WERI-Rb-1 (cell line): ENCODE results near the gene ROBO1.

Experiments used
- DNase-seq: peaks from one replicate; pipeline ENCODE4 v3.0.0-alpha.2; 2020
- H3K27ac ChIP-seq: fragments of 250-450 bp; sonication (Bioruptor Pico); 2 replicates; pipeline ENCODE4 v1.5.1; 2020; ENCODE audit warnings: mild to moderate bottlenecking, moderate library complexity
- H3K27me3 ChIP-seq: fragments of 250-450 bp; sonication (Bioruptor Pico); 2 replicates; pipeline ENCODE4 v1.5.1; 2021; ENCODE audit warnings: mild to moderate bottlenecking, low read depth, moderate library complexity; ENCODE audit not compliant: insufficient read depth, severe bottlenecking
- H3K36me3 ChIP-seq: fragments of 250-450 bp; sonication (Bioruptor Pico); 2 replicates; pipeline ENCODE4 v1.5.1; 2020; ENCODE audit warnings: mild to moderate bottlenecking, moderate library complexity
- H3K4me3 ChIP-seq: 2 replicates; pipeline ENCODE4 v1.5.1; 2011; ENCODE audit warnings: low read depth, mild to moderate bottlenecking, control low read depth, low read length
- H3K9me3 ChIP-seq: fragments of 250-450 bp; sonication (Bioruptor Pico); 2 replicates; pipeline ENCODE4 v1.5.1; 2021; ENCODE audit warnings: mild to moderate bottlenecking, moderate library complexity; ENCODE audit not compliant: severe bottlenecking
- CTCF ChIP-seq: IDR thresholded peaks from 2 replicates; pipeline ENCODE4 v1.5.1; 2011; ENCODE audit warnings: low read depth, mild to moderate bottlenecking, control low read depth, inconsistent platforms, low read length

Gene ROBO1

DNA sequence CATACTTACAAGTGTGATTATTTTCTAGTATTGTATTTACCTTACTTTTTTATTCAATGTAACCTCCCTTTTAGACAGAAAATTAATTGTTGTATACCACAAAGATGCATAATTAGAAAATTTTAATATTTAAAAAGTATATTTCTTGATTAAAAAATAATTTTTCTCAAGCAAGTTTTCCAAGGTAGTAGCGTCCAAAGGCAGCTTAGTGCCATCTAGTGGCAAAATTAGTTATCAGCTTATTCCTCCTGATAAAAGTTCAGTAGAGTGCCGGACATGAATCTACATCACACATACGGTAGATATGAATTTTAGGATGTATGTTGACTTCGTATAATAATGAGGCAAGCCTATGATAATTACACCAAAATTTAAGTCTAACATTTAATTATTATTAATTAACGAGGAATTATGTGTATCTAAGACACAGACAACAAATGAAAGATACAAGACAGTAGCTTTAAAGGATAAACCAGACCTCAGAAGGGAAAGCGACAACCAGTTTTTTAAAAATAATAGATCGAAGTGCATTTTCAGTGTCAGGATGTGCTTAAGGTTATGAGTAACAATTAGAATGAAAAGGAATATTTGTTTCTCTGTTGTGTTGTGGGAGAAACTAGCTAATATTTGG lies 405.9 kb downstream of the ROBO1 start:
- peak; percentile 48 for TF ChIP-seq CTCF
- H3K27me3 ChIP-seq = no peaks in the 10 kb centered on the region
- peak; percentile 9 for DNase-seq
- no peak overlapping the region for H3K27ac ChIP-seq
- H3K9me3 ChIP-seq = no peaks in the 10 kb centered on the region
- H3K36me3 ChIP-seq = no peaks in the 10 kb centered on the region
- no peak overlapping the region for H3K4me3 ChIP-seq

- DNase-seq = no peak
- Histone ChIP-seq H3K27me3 (no peaks in the 10 kb centered on the region), H3K9me3 (no peaks in the 10 kb centered on the region), H3K36me3 (no peaks in the 10 kb centered on the region), H3K27ac (no peak overlapping the region), H3K4me3 (no peak overlapping the region)
- TF ChIP-seq CTCF = no peak
Measured at GRCh38 chr3:79358327-79358726, 409.5 kb downstream of the ROBO1 start.

- no peak for DNase-seq
- no peak overlapping the region for H3K27ac ChIP-seq
- no peak overlapping the region for H3K4me3 ChIP-seq
- no peaks in the 10 kb centered on the region for H3K9me3 ChIP-seq
- no peaks in the 10 kb centered on the region for H3K36me3 ChIP-seq
- TF ChIP-seq CTCF = no peak
- H3K27me3 ChIP-seq = no peaks in the 10 kb centered on the region
Measured at GRCh38 chr3:79354179-79354688, 413.6 kb downstream of the ROBO1 start.

DNA sequence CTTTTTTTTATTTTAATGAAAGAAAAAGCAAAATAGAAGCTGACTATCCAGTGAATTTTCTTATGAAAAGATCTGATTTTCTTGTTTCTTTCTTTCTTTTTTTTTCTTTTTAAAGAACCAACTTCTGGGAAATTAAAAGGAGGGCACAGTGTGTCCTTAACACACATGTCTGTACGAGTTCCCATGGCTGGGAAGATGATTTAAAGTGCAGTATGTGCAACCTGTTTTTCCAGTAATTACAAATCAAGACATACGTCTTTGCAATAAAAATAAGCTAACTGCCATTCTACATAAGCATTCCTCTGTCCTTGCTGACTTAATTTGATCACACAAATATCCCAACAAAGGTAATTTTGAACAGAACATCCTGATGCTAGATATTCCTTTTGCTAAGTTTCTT lies 416.1 kb downstream of the ROBO1 start:
- Histone ChIP-seq H3K36me3 (no peaks in the 10 kb centered on the region), H3K27ac (no peak overlapping the region), H3K9me3 (no peaks in the 10 kb centered on the region), H3K27me3 (no peaks in the 10 kb centered on the region), H3K4me3 (no peak overlapping the region)
- no peak for TF ChIP-seq CTCF
- DNase-seq = no peak

- no peak for TF ChIP-seq CTCF
- no peak for DNase-seq
- Histone ChIP-seq H3K27ac (no peak overlapping the region), H3K27me3 (no peaks in the 10 kb centered on the region), H3K9me3 (no peaks in the 10 kb centered on the region), H3K4me3 (no peak overlapping the region), H3K36me3 (no peaks in the 10 kb centered on the region)
Measured at GRCh38 chr3:79344876-79345871, 422.6 kb downstream of the ROBO1 start.
